SK-N-SH (cell line): ENCODE measurements around the gene OSBPL6. TPM values are rescaled to one million over a fixed set of nuclear protein-coding genes. Genes with fewer than 3 reads are reported as not detected.

ENCODE experiments used
- CTCF ChIA-PET: fragments of 300-600, 350-600 bp; formaldehyde crosslinking; extraction: SDS; loops from one replicate; lab custom pipeline; 2021; lab: Yijun Ruan, JAX
- POLR2A ChIA-PET: fragments of 350-600 bp; sonication (Branson Sonifier 250); formaldehyde crosslinking; extraction: SDS; loops from one replicate; lab custom pipeline; 2020; ENCODE audit warnings: antibody characterized with exemption, inconsistent platforms; lab: Yijun Ruan, JAX
- DNase-seq: peaks from one replicate; pipeline ENCODE4 v3.0.0; 2012
- H2AFZ ChIP-seq: fragments of 200-600 bp; sonication (generic); 2 replicates; pipeline ENCODE4 v1.8.1; 2016; ENCODE audit warnings: antibody characterized with exemption, mild to moderate bottlenecking, low read depth
- H3F3A ChIP-seq: fragments of 200-600 bp; sonication (generic); replicated peaks from 2 replicates; pipeline ENCODE3; 2016; ENCODE audit warnings: antibody characterized with exemption, mild to moderate bottlenecking; ENCODE audit not compliant: insufficient read depth
- H3K27ac ChIP-seq, 2 experiments: fragments of 200-500 bp in 1 of 2; fragments of 200-600 bp in 1 of 2; sonication (Bioruptor generic) in 1 of 2; sonication (generic), shearing (Covaris generic) in 1 of 2; 2 replicates each; pipeline versions ENCODE4 v1.5.1 to v1.6.1; 2014 to 2016; ENCODE audit warnings: low read depth in 2 of 2, inconsistent platforms in 1 of 2, low read length in 1 of 2, mild to moderate bottlenecking in 1 of 2, mixed read lengths in 1 of 2
- H3K27me3 ChIP-seq: fragments of 200-600 bp; sonication (generic), shearing (Covaris generic); 2 replicates; pipeline ENCODE4 v1.6.1; 2016; ENCODE audit warnings: mixed run types; ENCODE audit not compliant: insufficient read depth
- H3K36me3 ChIP-seq, 2 experiments: fragments of 200-500 bp in 1 of 2; fragments of 200-600 bp in 1 of 2; sonication (Bioruptor generic) in 1 of 2; sonication (generic) in 1 of 2; replicated peaks in 1 of 2; 2 replicates each; pipeline versions ENCODE3 to v1.5.1; 2014 to 2016; ENCODE audit warnings: low read length in 1 of 2, mild to moderate bottlenecking in 1 of 2; ENCODE audit not compliant: insufficient read depth in 2 of 2, control insufficient read depth in 1 of 2
- H3K4me1 ChIP-seq, 2 experiments: fragments of 200-500 bp in 1 of 2; fragments of 200-600 bp in 1 of 2; sonication (Bioruptor generic) in 1 of 2; sonication (generic), shearing (Covaris generic) in 1 of 2; 2 replicates each; pipeline versions ENCODE4 v1.5.1 to v1.6.1; 2014 to 2016; ENCODE audit warnings: low read depth in 1 of 2, low read length in 1 of 2, mixed run types in 1 of 2; ENCODE audit not compliant: insufficient read depth in 2 of 2, control insufficient read depth in 1 of 2
- H3K4me2 ChIP-seq: fragments of 200-600 bp; sonication (generic), shearing (Covaris generic); 2 replicates; pipeline ENCODE4 v1.6.1; 2017; ENCODE audit warnings: mixed run types
- H3K4me3 ChIP-seq, 2 experiments: fragments of 200-500 bp in 1 of 2; fragments of 200-600 bp in 1 of 2; sonication (Bioruptor generic) in 1 of 2; sonication (generic), shearing (Covaris generic) in 1 of 2; 2 replicates each; pipeline versions ENCODE4 v1.5.1 to v1.8.1; 2014 to 2016; ENCODE audit warnings: low read depth in 2 of 2, inconsistent platforms in 1 of 2, low read length in 1 of 2, mild to moderate bottlenecking in 1 of 2, mixed read lengths in 1 of 2, moderate library complexity in 1 of 2
- H3K79me2 ChIP-seq: fragments of 200-600 bp; sonication (generic); 2 replicates; pipeline ENCODE4 v1.8.1; 2017; ENCODE audit warnings: mild to moderate bottlenecking; ENCODE audit not compliant: insufficient read depth
- H3K9ac ChIP-seq: fragments of 200-600 bp; sonication (generic); 2 replicates; pipeline ENCODE4 v1.6.1; 2017; ENCODE audit warnings: mixed run types
- H3K9me2 ChIP-seq: fragments of 200-600 bp; sonication (generic); 2 replicates; pipeline ENCODE4 v1.6.1; 2017; ENCODE audit warnings: mixed run types
- H3K9me3 ChIP-seq: fragments of 200-600 bp; sonication (generic); 2 replicates; pipeline ENCODE4 v1.6.1; 2017; ENCODE audit warnings: mixed run types, mild to moderate bottlenecking, moderate library complexity
- H4K20me1 ChIP-seq: fragments of 200-600 bp; sonication (generic); 2 replicates; pipeline ENCODE4 v1.6.1; 2017; ENCODE audit warnings: mild to moderate bottlenecking, mixed run types; ENCODE audit not compliant: insufficient read depth
- ELF1 ChIP-seq: IDR thresholded peaks from 2 replicates; pipeline ENCODE4 v1.4.0; 2012
- EP300 ChIP-seq, 2 experiments: IDR thresholded peaks; 2 replicates each; pipeline versions ENCODE4 v1.4.0 to v1.6.1; 2012; ENCODE audit warnings: borderline replicate concordance in 1 of 2, low read depth in 1 of 2, low read length in 1 of 2
- GATA2 ChIP-seq: sonication (generic); formaldehyde crosslinking; IDR thresholded peaks from 2 replicates; pipeline ENCODE4 v1.5.0; 2020; ENCODE audit warnings: mild to moderate bottlenecking, missing genetic modification reagents
- NRF1 ChIP-seq: IDR thresholded peaks from 2 replicates; pipeline ENCODE4 v1.6.1; 2012; ENCODE audit warnings: low read depth, mild to moderate bottlenecking, low read length
- POLR2AphosphoS5 ChIP-seq: IDR thresholded peaks from 2 replicates; pipeline ENCODE4 v1.6.1; 2012; ENCODE audit warnings: low read depth, low read length
- RAD21 ChIP-seq: IDR thresholded peaks from 2 replicates; pipeline ENCODE4 v1.6.1; 2012; ENCODE audit warnings: mild to moderate bottlenecking, low read length
- RFX5 ChIP-seq: IDR thresholded peaks from 2 replicates; pipeline ENCODE4 v1.6.1; 2012; ENCODE audit warnings: mild to moderate bottlenecking, improper control_type of control experiment, low read length
- RXRA ChIP-seq: IDR thresholded peaks from 2 replicates; pipeline ENCODE4 v1.4.0; 2012; ENCODE audit warnings: low read depth, mild to moderate bottlenecking, borderline replicate concordance
- SMC3 ChIP-seq: IDR thresholded peaks from 2 replicates; pipeline ENCODE4 v1.6.1; 2012; ENCODE audit warnings: low read depth, low read length, improper control_type of control experiment
- TAF1 ChIP-seq: IDR thresholded peaks from 2 replicates; pipeline ENCODE4 v1.6.1; 2012; ENCODE audit warnings: low read depth, mild to moderate bottlenecking, low read length, moderate library complexity, borderline replicate concordance
- TCF12 ChIP-seq: IDR thresholded peaks from 2 replicates; pipeline ENCODE4 v1.4.0; 2012
- TEAD4 ChIP-seq: IDR thresholded peaks from 2 replicates; pipeline ENCODE4 v1.4.0; 2012; ENCODE audit warnings: mild to moderate bottlenecking, borderline replicate concordance; ENCODE audit not compliant: insufficient read depth
- WGBS: methylation state at CpG from one replicate; pipeline ENCODE4 v1.1.6; 2017; ENCODE audit warnings: low lambda C conversion rate; 5-methylcytosine and 5-hydroxymethylcytosine counted together
- polyA plus RNA-seq, 3 experiments: library from polyadenylated mRNA; depleted of rRNA; stranded (reverse); fragments of >200 nt; gene quantifications; 2 replicates each; pipeline ENCODE4 v1.2.3, GENCODE V29; 2012
- TF ChIP-seq, protein P1 (sequence below): fragments of 200-600 bp; sonication (generic); IDR thresholded peaks from 2 replicates; pipeline ENCODE4 v1.6.1; 2017; ENCODE audit warnings: antibody characterized with exemption, mild to moderate bottlenecking, moderate library complexity
- TF ChIP-seq, protein P2 (sequence below): IDR thresholded peaks from 2 replicates; pipeline ENCODE4 v1.4.0; 2012; ENCODE audit warnings: low read depth
- TF ChIP-seq, protein P3 (sequence below): IDR thresholded peaks from 2 replicates; pipeline ENCODE4; 2012

The OSBPL6 gene
- polyA plus RNA-seq, 1 of the 3 experiments (the other 2 are of a cell fraction) = 2.7 TPM

DNA sequence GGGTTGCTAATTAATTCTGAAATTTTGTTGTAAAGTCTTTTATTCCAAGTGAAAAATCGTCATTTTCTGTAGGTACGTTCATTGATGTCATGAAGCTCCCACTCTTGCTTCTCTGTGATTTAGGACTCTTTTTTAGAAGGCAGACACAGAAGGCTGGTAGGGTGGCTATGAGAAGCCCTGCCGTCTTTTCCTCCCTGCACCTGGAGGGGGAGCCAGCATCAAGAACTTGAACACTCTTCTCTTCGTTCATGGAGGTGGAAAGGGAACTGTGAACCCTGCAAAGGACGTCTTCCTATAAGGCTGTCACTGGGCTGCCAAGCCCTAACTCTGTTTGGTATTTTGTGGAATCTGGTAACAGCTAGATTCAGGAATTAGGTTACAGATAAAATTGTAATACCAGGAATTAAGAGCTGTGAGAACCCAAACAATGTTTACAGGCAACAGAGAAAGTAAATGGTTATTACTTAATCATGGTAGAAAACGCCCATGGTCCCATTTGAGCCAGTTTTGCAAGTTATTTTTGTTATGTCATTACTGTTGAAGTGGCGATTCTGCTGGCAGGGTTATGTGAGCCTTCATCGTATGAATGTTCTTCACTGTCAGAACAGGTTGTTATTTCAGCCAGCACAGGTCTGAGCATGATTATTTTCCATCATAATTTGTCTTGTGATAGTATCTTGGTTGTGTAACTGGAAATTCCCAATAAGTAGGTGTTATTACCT is 112.2 kb downstream of the OSBPL6 start:
- TF ChIP-seq ELF1 = no peak
- peak; percentile 81 for TF ChIP-seq RAD21
- TF ChIP-seq, protein P1, sequence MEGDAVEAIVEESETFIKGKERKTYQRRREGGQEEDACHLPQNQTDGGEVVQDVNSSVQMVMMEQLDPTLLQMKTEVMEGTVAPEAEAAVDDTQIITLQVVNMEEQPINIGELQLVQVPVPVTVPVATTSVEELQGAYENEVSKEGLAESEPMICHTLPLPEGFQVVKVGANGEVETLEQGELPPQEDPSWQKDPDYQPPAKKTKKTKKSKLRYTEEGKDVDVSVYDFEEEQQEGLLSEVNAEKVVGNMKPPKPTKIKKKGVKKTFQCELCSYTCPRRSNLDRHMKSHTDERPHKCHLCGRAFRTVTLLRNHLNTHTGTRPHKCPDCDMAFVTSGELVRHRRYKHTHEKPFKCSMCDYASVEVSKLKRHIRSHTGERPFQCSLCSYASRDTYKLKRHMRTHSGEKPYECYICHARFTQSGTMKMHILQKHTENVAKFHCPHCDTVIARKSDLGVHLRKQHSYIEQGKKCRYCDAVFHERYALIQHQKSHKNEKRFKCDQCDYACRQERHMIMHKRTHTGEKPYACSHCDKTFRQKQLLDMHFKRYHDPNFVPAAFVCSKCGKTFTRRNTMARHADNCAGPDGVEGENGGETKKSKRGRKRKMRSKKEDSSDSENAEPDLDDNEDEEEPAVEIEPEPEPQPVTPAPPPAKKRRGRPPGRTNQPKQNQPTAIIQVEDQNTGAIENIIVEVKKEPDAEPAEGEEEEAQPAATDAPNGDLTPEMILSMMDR = peak; percentile 52
- peak; percentile 50 for TF ChIP-seq SMC3
- Histone ChIP-seq H3K9me3 (no peaks in the 10 kb centered on the region), H3K9me2 (no peaks in the 10 kb centered on the region), H3K9ac (no peak overlapping the region), H3K4me2 (no peak overlapping the region), H3K4me1 (no peaks in the 10 kb centered on the region), H3K27me3 (no peaks in the 10 kb centered on the region), H3K36me3 (peaks cover 0 to 4% of the 10 kb centered on the region in 2 experiments), H3F3A (no peaks in the 10 kb centered on the region), H3K79me2 (no peaks in the 10 kb centered on the region), H2AFZ (no peak overlapping the region), H3K27ac (no peak overlapping the region), H3K4me3 (no peak overlapping the region), H4K20me1 (no peaks in the 10 kb centered on the region)
- 65% methylated on average over 8 of the region's 8 CpGs for WGBS
- ChIA-PET CTCF (interaction anchor here (0.6 to 3.5 kb wide), 14 partner anchors 9 to 175 kb away, joined by 3 to 21 read pairs (median 5); no protein-coding TSS in a partner anchor), POLR2A (no interaction called here)
- peak; percentile 47 for DNase-seq

DNA sequence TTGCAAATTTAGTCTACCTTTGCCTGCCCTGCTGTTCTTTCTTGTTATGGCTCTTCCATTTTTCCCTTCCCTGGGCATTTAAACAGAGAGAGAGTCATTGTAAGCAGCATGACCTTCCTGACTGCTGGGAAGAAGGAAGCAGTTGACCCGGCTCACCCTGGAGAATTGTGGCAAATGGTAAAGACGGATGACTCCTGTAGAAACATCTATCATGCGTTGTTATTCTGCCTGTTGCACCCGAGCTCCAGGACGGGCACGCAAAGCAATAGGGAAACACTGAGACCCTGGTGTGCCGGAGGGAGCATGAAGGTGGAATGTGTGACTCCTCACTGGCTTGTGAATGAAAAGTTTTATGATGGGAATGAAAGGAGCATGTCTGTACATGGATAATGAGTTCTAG is 113.3 kb downstream of the OSBPL6 start:
- CTCF ChIA-PET = interaction anchor here (0.6 kb wide), 1 partner anchor 30 kb away, joined by 3 read pairs; no protein-coding TSS in a partner anchor
- Histone ChIP-seq H3K27me3 (no peaks in the 10 kb centered on the region), H4K20me1 (no peaks in the 10 kb centered on the region), H3K9me2 (no peaks in the 10 kb centered on the region), H3K79me2 (no peaks in the 10 kb centered on the region), H3K27ac (no peak overlapping the region), H2AFZ (no peak overlapping the region), H3K9me3 (no peaks in the 10 kb centered on the region), H3K4me3 (no peak overlapping the region), H3F3A (no peaks in the 10 kb centered on the region), H3K4me2 (no peak overlapping the region), H3K9ac (no peak overlapping the region), H3K36me3 (peaks cover 0 to 4% of the 10 kb centered on the region in 2 experiments), H3K4me1 (no peaks in the 10 kb centered on the region)
- POLR2A ChIA-PET = no interaction called here
- no peak for DNase-seq
- WGBS = 83% methylated on average over 7 of the region's 7 CpGs
- TF ChIP-seq EP300 (IDR thresholded peaks at IDR 0.05; ENCODE audit: borderline replicate concordance in 1 of 2, low read depth in 1 of 2, low read length in 1 of 2) (no peak), TEAD4 (no peak), TAF1 (no peak), POLR2AphosphoS5 (no peak), RFX5 (no peak), TCF12 (no peak), GATA2 (CRISPR knock-in tag) (no peak), RXRA (no peak), NRF1 (no peak)
- TF ChIP-seq, protein P2, sequence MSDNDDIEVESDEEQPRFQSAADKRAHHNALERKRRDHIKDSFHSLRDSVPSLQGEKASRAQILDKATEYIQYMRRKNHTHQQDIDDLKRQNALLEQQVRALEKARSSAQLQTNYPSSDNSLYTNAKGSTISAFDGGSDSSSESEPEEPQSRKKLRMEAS = no peak
- TF ChIP-seq, protein P3, sequence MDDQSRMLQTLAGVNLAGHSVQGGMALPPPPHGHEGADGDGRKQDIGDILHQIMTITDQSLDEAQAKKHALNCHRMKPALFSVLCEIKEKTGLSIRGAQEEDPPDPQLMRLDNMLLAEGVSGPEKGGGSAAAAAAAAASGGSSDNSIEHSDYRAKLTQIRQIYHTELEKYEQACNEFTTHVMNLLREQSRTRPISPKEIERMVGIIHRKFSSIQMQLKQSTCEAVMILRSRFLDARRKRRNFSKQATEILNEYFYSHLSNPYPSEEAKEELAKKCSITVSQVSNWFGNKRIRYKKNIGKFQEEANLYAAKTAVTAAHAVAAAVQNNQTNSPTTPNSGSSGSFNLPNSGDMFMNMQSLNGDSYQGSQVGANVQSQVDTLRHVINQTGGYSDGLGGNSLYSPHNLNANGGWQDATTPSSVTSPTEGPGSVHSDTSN = no peak
